ENCODE measurements around the gene PPP3CB. TPM values are rescaled to one million over a fixed set of nuclear protein-coding genes. Genes with fewer than 3 reads are reported as not detected.
"Not testable (repeated sequence)": the region's sequence is repeated elsewhere in the genome, so short reads cannot be mapped to it uniquely, and the experiment has no call there.

PPP3CB gene
- total RNA-seq, 1 donor from 2014 or later: 47.0 TPM

GRCh38 chr10:73398024-73398423, 97.8 kb downstream of the PPP3CB start:
- H3K4me2 ChIP-seq: no peak overlapping the region
- no peak for DNase-seq (ENCODE audit: low spot score)
- peaks cover 10% of the 10 kb centered on the region for H3K36me3 Mint-ChIP-seq

GRCh38 chr10:73394325-73394724, 101.5 kb downstream of the PPP3CB start:
- H4K20me1 ChIP-seq (ENCODE audit: low read depth); H3K27me3 ChIP-seq; H3F3A ChIP-seq (ENCODE audit: low read depth); H3K9ac ChIP-seq; H3K4me3 Mint-ChIP-seq; H3K79me2 ChIP-seq (ENCODE audit: low read depth); H3K36me3 ChIP-seq; H3K27ac Mint-ChIP-seq; H3K9me3 ChIP-seq (ENCODE audit: low read depth); H3K4me2 ChIP-seq; H2AFZ ChIP-seq (replicated peaks); H3K4me3 ChIP-seq; H3K9me3 Mint-ChIP-seq; DNase-seq (ENCODE audit: low spot score); H3K27me3 Mint-ChIP-seq (ENCODE audit: insufficient read depth, low read depth); H3K27ac ChIP-seq; H3K4me1 Mint-ChIP-seq; H3K4me1 ChIP-seq: not testable (repeated sequence)
- peaks cover 10% of the 10 kb centered on the region for H3K36me3 Mint-ChIP-seq

More at GRCh38 chr10:73398024-73398423, 97.8 kb downstream of the PPP3CB start:
- Histone ChIP-seq H4K20me1 (ENCODE audit: low read depth) (no peaks in the 10 kb centered on the region), H3K27me3 (no peaks in the 10 kb centered on the region), H3K9ac (no peak overlapping the region), H3F3A (ENCODE audit: low read depth) (no peaks in the 10 kb centered on the region), H3K79me2 (ENCODE audit: low read depth) (peaks cover 25% of the 10 kb centered on the region), H3K4me1 (no peaks in the 10 kb centered on the region), H3K27ac (no peak overlapping the region), H3K4me3 (no peak overlapping the region), H3K9me3 (ENCODE audit: low read depth) (no peaks in the 10 kb centered on the region), H3K36me3 (peaks cover 6% of the 10 kb centered on the region), H2AFZ (replicated peaks) (no peak overlapping the region)
- Mint-ChIP-seq H3K9me3 (peaks cover under 1% of the 10 kb centered on the region), H3K4me1 (no peaks in the 10 kb centered on the region), H3K27me3 (ENCODE audit: insufficient read depth, low read depth) (peaks cover 2% of the 10 kb centered on the region), H3K4me3 (no peak overlapping the region), H3K27ac (no peak overlapping the region)
- no peak for TF ChIP-seq EZH2 (IDR thresholded peaks at IDR 0.05)
- no peak for TF ChIP-seq EZH2phosphoT487 (IDR thresholded peaks at IDR 0.05)
- TF ChIP-seq CTCF (IDR thresholded peaks at IDR 0.05): peak; percentile 29

GRCh38 chr10:73388228-73388627, 107.6 kb downstream of the PPP3CB start:
- Mint-ChIP-seq H3K9me3 (peaks cover 2% of the 10 kb centered on the region), H3K36me3 (peaks cover 14% of the 10 kb centered on the region), H3K27me3 (ENCODE audit: insufficient read depth, low read depth) (no peaks in the 10 kb centered on the region), H3K4me3 (no peak overlapping the region), H3K4me1 (no peaks in the 10 kb centered on the region), H3K27ac (no peak overlapping the region)
- no peak for DNase-seq (ENCODE audit: low spot score)
- H4K20me1 ChIP-seq (ENCODE audit: low read depth): no peaks in the 10 kb centered on the region
- no peak overlapping the region for H3K27ac ChIP-seq
- no peaks in the 10 kb centered on the region for H3K9me3 ChIP-seq (ENCODE audit: low read depth)
- H3K4me1 ChIP-seq: no peaks in the 10 kb centered on the region
- no peak overlapping the region for H3K4me2 ChIP-seq
- no peaks in the 10 kb centered on the region for H3K27me3 ChIP-seq
- H3K79me2 ChIP-seq (ENCODE audit: low read depth): no peaks in the 10 kb centered on the region
- no peaks in the 10 kb centered on the region for H3K36me3 ChIP-seq
- no peaks in the 10 kb centered on the region for H3F3A ChIP-seq (ENCODE audit: low read depth)
- TF ChIP-seq CTCF (IDR thresholded peaks at IDR 0.05) (no peak), EZH2 (IDR thresholded peaks at IDR 0.05) (no peak), EZH2phosphoT487 (IDR thresholded peaks at IDR 0.05) (no peak)
- no peak overlapping the region for H2AFZ ChIP-seq (replicated peaks)
- no peak overlapping the region for H3K9ac ChIP-seq
- no peak overlapping the region for H3K4me3 ChIP-seq

GRCh38 chr10:73386583-73386982, 109.2 kb downstream of the PPP3CB start:
- no peak for TF ChIP-seq EZH2phosphoT487 (IDR thresholded peaks at IDR 0.05)
- no peak for TF ChIP-seq EZH2 (IDR thresholded peaks at IDR 0.05)
- no peak for TF ChIP-seq CTCF (IDR thresholded peaks at IDR 0.05)
- H3K4me1 Mint-ChIP-seq: no peaks in the 10 kb centered on the region
- H3K27ac Mint-ChIP-seq: no peak overlapping the region
- no peaks in the 10 kb centered on the region for H3K36me3 ChIP-seq
- H3K27me3 ChIP-seq: no peaks in the 10 kb centered on the region
- no peaks in the 10 kb centered on the region for H3K4me1 ChIP-seq
- no peaks in the 10 kb centered on the region for H3K79me2 ChIP-seq (ENCODE audit: low read depth)
- H3K9me3 Mint-ChIP-seq: no peaks in the 10 kb centered on the region
- no peak overlapping the region for H3K4me2 ChIP-seq
- H3F3A ChIP-seq (ENCODE audit: low read depth): no peaks in the 10 kb centered on the region
- no peak overlapping the region for H3K9ac ChIP-seq
- H4K20me1 ChIP-seq (ENCODE audit: low read depth): no peaks in the 10 kb centered on the region
- no peak overlapping the region for H3K27ac ChIP-seq
- H3K9me3 ChIP-seq (ENCODE audit: low read depth): no peaks in the 10 kb centered on the region
- no peak overlapping the region for H2AFZ ChIP-seq (replicated peaks)
- H3K4me3 ChIP-seq: no peak overlapping the region
- DNase-seq (ENCODE audit: low spot score): no peak
- no peaks in the 10 kb centered on the region for H3K27me3 Mint-ChIP-seq (ENCODE audit: insufficient read depth, low read depth)
- H3K36me3 Mint-ChIP-seq: peaks cover 14% of the 10 kb centered on the region
- H3K4me3 Mint-ChIP-seq: no peak overlapping the region

Small RNA genes within 50 kb of the gene (small RNA-seq; reads per million reads assigned to genes)
- not detected for gene RNU6-883P

Other genes starting within 250 kb of the PPP3CB start
- 50.8 and 58.0 TPM in 2 replicates for gene DNAJC9, start 248.8 kb downstream of the PPP3CB start, total RNA-seq (ENCODE audit: low replicate concordance)
- gene MRPS16, start 243.4 kb downstream of the PPP3CB start, total RNA-seq (ENCODE audit: low replicate concordance): 77.0 and 82.3 TPM in 2 replicates
- gene CFAP70, start 137.2 kb downstream of the PPP3CB start, total RNA-seq (ENCODE audit: low replicate concordance): 1.1 and 1.7 TPM in 2 replicates
- gene ANXA7, start 82.0 kb downstream of the PPP3CB start, total RNA-seq (ENCODE audit: low replicate concordance): 49.1 and 53.6 TPM in 2 replicates
- 1.4 and 2.2 TPM in 2 replicates for gene MSS51, start 62.5 kb downstream of the PPP3CB start, total RNA-seq (ENCODE audit: low replicate concordance)
- gene USP54, start 95.3 kb upstream of the PPP3CB start, total RNA-seq (ENCODE audit: low replicate concordance): 50.6 and 97.2 TPM in 2 replicates
- 1.2 and 1.9 TPM in 2 replicates for gene MYOZ1, start 145.4 kb upstream of the PPP3CB start, total RNA-seq (ENCODE audit: low replicate concordance)
- 0.06 and 0.13 TPM in 2 replicates for gene SYNPO2L, start 160.0 kb upstream of the PPP3CB start, total RNA-seq (ENCODE audit: low replicate concordance)
- gene AGAP5, start 202.1 kb upstream of the PPP3CB start, total RNA-seq (ENCODE audit: low replicate concordance): 8.3 and 9.4 TPM in 2 replicates
- gene SEC24C, start 248.3 kb upstream of the PPP3CB start, total RNA-seq (ENCODE audit: low replicate concordance): 36.0 and 50.4 TPM in 2 replicates

Measured in neural progenitor cell (in vitro differentiated cells).